Neural progenitor cell (in vitro differentiated cells): ENCODE results near the gene ZFPM1. TPM values are rescaled to one million over a fixed set of nuclear protein-coding genes. Genes with fewer than 3 reads are reported as not detected.
A peak's percentile ranks its signal among the peaks of the same experiment; 100 is the strongest.
"Not testable (repeated sequence)": the region's sequence is repeated elsewhere in the genome, so short reads cannot be mapped to it uniquely, and the experiment has no call there.

Source experiments
- DNase-seq: peaks from one replicate; pipeline ENCODE4 v3.0.0-alpha.2; 2016; ENCODE audit warnings: low spot score
- H2AFZ ChIP-seq: fragments of 200-600 bp; sonication (generic); replicated peaks from 2 replicates; pipeline ENCODE4 v1.6.1; 2016; ENCODE audit warnings: antibody characterized with exemption
- H3F3A ChIP-seq: fragments of 200-600 bp; sonication (generic); 2 replicates; pipeline ENCODE4 v1.6.1; 2016; ENCODE audit warnings: antibody characterized with exemption, low read depth
- H3K27ac ChIP-seq: fragments of 200-600 bp; sonication (generic); 2 replicates; pipeline ENCODE4 v1.5.1; 2016; ENCODE audit warnings: mild to moderate bottlenecking
- H3K27me3 ChIP-seq: fragments of 200-600 bp; sonication (generic); 2 replicates; pipeline ENCODE4 v1.6.1; 2016; ENCODE audit warnings: mild to moderate bottlenecking, moderate library complexity
- H3K36me3 ChIP-seq: fragments of 200-600 bp; sonication (generic); 2 replicates; pipeline ENCODE4 v1.5.1; 2016
- H3K4me1 ChIP-seq: fragments of 200-600 bp; sonication (generic); 2 replicates; pipeline ENCODE4 v1.6.1; 2016; ENCODE audit warnings: mixed run types
- H3K4me2 ChIP-seq: fragments of 200-600 bp; sonication (generic); 2 replicates; pipeline ENCODE4 v1.6.1; 2016
- H3K4me3 ChIP-seq: fragments of 200-600 bp; sonication (generic); 2 replicates; pipeline ENCODE4 v1.5.1; 2016
- H3K79me2 ChIP-seq: fragments of 200-600 bp; sonication (generic); 2 replicates; pipeline ENCODE4 v1.6.1; 2016; ENCODE audit warnings: low read depth
- H3K9ac ChIP-seq: fragments of 200-600 bp; sonication (generic); 2 replicates; pipeline ENCODE4 v1.6.1; 2016
- H3K9me3 ChIP-seq: fragments of 200-600 bp; sonication (generic); 2 replicates; pipeline ENCODE4 v1.5.1; 2016; ENCODE audit warnings: low read depth
- H4K20me1 ChIP-seq: fragments of 200-600 bp; sonication (generic); 2 replicates; pipeline ENCODE4 v1.6.1; 2016; ENCODE audit warnings: low read depth
- H3K27ac Mint-ChIP-seq: 3 replicates; pipeline ENCODE4 v1.8.0; 2021; ENCODE audit warnings: mixed read lengths
- H3K27me3 Mint-ChIP-seq: 2 replicates; pipeline ENCODE4 v1.8.0; 2022; ENCODE audit warnings: low read depth, mild to moderate bottlenecking, inconsistent platforms, moderate library complexity, mixed read lengths; ENCODE audit not compliant: insufficient read depth
- H3K36me3 Mint-ChIP-seq: 3 replicates; pipeline ENCODE4 v1.8.0; 2021; ENCODE audit warnings: mixed read lengths
- H3K4me1 Mint-ChIP-seq: 3 replicates; pipeline ENCODE4 v1.8.0; 2021; ENCODE audit warnings: mixed read lengths
- H3K4me3 Mint-ChIP-seq: 3 replicates; pipeline ENCODE4 v1.8.0; 2021; ENCODE audit warnings: mild to moderate bottlenecking, moderate library complexity, mixed read lengths
- H3K9me3 Mint-ChIP-seq: 3 replicates; pipeline ENCODE4 v1.8.0; 2020; ENCODE audit warnings: mixed read lengths
- EZH2 ChIP-seq: fragments of 200-600 bp; sonication (generic); IDR thresholded peaks from 2 replicates; pipeline ENCODE4 v1.6.1; 2017; ENCODE audit warnings: antibody characterized with exemption, mild to moderate bottlenecking, moderate library complexity
- EZH2phosphoT487 ChIP-seq: fragments of 200-600 bp; sonication (generic); IDR thresholded peaks from 2 replicates; pipeline ENCODE4 v1.6.1; 2017; ENCODE audit warnings: antibody characterized with exemption
- total RNA-seq: library from RNA; depleted of rRNA; stranded (reverse); fragments of >200 nt; gene quantifications from 2 replicates; pipeline ENCODE4 v1.2.3, GENCODE V29; 2015; ENCODE audit warnings: low replicate concordance
- TF ChIP-seq, protein P1 (sequence below): fragments of 200-600 bp; sonication (generic); IDR thresholded peaks from 2 replicates; pipeline ENCODE4 v1.5.1; 2017; ENCODE audit warnings: antibody characterized with exemption, mild to moderate bottlenecking

ZFPM1 gene
- total RNA-seq, 1 donor from 2014 or later, result 0.36 TPM

- H3K4me2 ChIP-seq, result no peak overlapping the region
- TF ChIP-seq EZH2, result no peak
- TF ChIP-seq, protein P1, sequence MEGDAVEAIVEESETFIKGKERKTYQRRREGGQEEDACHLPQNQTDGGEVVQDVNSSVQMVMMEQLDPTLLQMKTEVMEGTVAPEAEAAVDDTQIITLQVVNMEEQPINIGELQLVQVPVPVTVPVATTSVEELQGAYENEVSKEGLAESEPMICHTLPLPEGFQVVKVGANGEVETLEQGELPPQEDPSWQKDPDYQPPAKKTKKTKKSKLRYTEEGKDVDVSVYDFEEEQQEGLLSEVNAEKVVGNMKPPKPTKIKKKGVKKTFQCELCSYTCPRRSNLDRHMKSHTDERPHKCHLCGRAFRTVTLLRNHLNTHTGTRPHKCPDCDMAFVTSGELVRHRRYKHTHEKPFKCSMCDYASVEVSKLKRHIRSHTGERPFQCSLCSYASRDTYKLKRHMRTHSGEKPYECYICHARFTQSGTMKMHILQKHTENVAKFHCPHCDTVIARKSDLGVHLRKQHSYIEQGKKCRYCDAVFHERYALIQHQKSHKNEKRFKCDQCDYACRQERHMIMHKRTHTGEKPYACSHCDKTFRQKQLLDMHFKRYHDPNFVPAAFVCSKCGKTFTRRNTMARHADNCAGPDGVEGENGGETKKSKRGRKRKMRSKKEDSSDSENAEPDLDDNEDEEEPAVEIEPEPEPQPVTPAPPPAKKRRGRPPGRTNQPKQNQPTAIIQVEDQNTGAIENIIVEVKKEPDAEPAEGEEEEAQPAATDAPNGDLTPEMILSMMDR, result no peak
- TF ChIP-seq EZH2phosphoT487, result no peak
- H3K4me1 Mint-ChIP-seq, result peaks cover 19% of the 10 kb centered on the region
- no peaks in the 10 kb centered on the region for H3K9me3 Mint-ChIP-seq
- H3K4me3 ChIP-seq, result no peak overlapping the region
- no peaks in the 10 kb centered on the region for H3K36me3 ChIP-seq
- H3K27ac Mint-ChIP-seq, result peak overlapping the region; percentile 29
- H3K9me3 ChIP-seq, result no peaks in the 10 kb centered on the region
- peaks cover 14% of the 10 kb centered on the region for H3K27me3 Mint-ChIP-seq
- no peaks in the 10 kb centered on the region for H3K79me2 ChIP-seq
- H3K4me1 ChIP-seq, result no peaks in the 10 kb centered on the region
- no peaks in the 10 kb centered on the region for H3K36me3 Mint-ChIP-seq
- H4K20me1 ChIP-seq, result no peaks in the 10 kb centered on the region
- no peaks in the 10 kb centered on the region for H3F3A ChIP-seq
- no peak overlapping the region for H2AFZ ChIP-seq
- no peak overlapping the region for H3K27ac ChIP-seq
- H3K9ac ChIP-seq, result no peak overlapping the region
- no peaks in the 10 kb centered on the region for H3K27me3 ChIP-seq
- H3K4me3 Mint-ChIP-seq, result no peak overlapping the region
- DNase-seq, result no peak
Measured at GRCh38 chr16:88407807-88408206, 45.3 kb upstream of the ZFPM1 start.

DNA sequence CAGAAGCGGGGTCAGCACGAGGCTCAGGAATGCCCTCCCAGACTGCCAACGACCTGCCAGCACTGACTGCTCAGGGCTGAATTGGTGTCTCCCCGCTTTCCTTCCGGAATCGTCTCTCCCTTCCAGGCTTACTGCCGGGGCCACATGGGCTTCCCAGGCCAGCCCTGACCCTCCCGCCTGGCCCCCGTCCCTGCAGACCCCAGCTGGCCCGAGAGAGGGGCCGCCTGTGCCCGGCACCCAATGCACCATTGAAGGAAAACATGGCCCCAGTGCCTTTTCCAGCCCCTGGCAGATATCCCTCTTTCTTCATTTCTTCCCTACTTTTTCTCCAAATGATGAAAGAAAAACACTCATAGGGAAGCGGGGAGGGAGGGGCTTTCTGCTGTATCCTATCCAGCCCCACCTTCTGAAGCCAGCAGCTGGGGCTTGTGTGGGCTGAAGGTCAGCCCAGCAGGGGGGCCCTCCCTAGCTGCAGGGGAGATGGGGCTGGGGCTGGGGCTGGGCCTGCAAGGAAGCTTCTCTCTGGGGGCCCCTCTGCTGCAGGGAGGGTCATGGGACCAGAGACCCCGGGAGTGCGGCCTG, 44.4 kb upstream of the ZFPM1 start:
- H3K4me2 ChIP-seq, result no peak overlapping the region
- H3F3A ChIP-seq, result no peaks in the 10 kb centered on the region
- Mint-ChIP-seq H3K27me3 (peaks cover 14% of the 10 kb centered on the region), H3K9me3 (no peaks in the 10 kb centered on the region), H3K27ac (peak overlapping the region; percentile 29), H3K36me3 (no peaks in the 10 kb centered on the region), H3K4me3 (no peak overlapping the region), H3K4me1 (peaks cover 16% of the 10 kb centered on the region)
- H2AFZ ChIP-seq, result no peak overlapping the region
- DNase-seq, result no peak
- no peaks in the 10 kb centered on the region for H4K20me1 ChIP-seq
- H3K9ac ChIP-seq, result no peak overlapping the region
- TF ChIP-seq EZH2 (no peak), EZH2phosphoT487 (no peak)
- TF ChIP-seq, protein P1, result no peak
- no peaks in the 10 kb centered on the region for H3K27me3 ChIP-seq
- H3K27ac ChIP-seq, result no peak overlapping the region
- no peaks in the 10 kb centered on the region for H3K4me1 ChIP-seq
- H3K79me2 ChIP-seq, result no peaks in the 10 kb centered on the region
- no peaks in the 10 kb centered on the region for H3K36me3 ChIP-seq
- no peaks in the 10 kb centered on the region for H3K9me3 ChIP-seq
- H3K4me3 ChIP-seq, result no peak overlapping the region

GRCh38 chr16:88409296-88410065, 43.6 kb upstream of the ZFPM1 start:
- no peak for DNase-seq
- H2AFZ ChIP-seq, result no peak overlapping the region
- Mint-ChIP-seq H3K36me3 (no peaks in the 10 kb centered on the region), H3K9me3 (no peaks in the 10 kb centered on the region), H3K27ac (no peak overlapping the region), H3K27me3 (peaks cover 11% of the 10 kb centered on the region), H3K4me1 (peaks cover 10% of the 10 kb centered on the region), H3K4me3 (no peak overlapping the region)
- H3K9ac ChIP-seq, result no peak overlapping the region
- H3K27ac ChIP-seq, result no peak overlapping the region
- no peaks in the 10 kb centered on the region for H3K4me1 ChIP-seq
- no peaks in the 10 kb centered on the region for H3K9me3 ChIP-seq
- H3K27me3 ChIP-seq, result no peaks in the 10 kb centered on the region
- no peaks in the 10 kb centered on the region for H3K36me3 ChIP-seq
- no peak overlapping the region for H3K4me2 ChIP-seq
- H4K20me1 ChIP-seq, result no peaks in the 10 kb centered on the region
- no peak for TF ChIP-seq EZH2phosphoT487
- TF ChIP-seq, protein P1, result no peak
- TF ChIP-seq EZH2, result no peak
- no peaks in the 10 kb centered on the region for H3K79me2 ChIP-seq
- H3F3A ChIP-seq, result no peaks in the 10 kb centered on the region
- H3K4me3 ChIP-seq, result no peak overlapping the region

DNA sequence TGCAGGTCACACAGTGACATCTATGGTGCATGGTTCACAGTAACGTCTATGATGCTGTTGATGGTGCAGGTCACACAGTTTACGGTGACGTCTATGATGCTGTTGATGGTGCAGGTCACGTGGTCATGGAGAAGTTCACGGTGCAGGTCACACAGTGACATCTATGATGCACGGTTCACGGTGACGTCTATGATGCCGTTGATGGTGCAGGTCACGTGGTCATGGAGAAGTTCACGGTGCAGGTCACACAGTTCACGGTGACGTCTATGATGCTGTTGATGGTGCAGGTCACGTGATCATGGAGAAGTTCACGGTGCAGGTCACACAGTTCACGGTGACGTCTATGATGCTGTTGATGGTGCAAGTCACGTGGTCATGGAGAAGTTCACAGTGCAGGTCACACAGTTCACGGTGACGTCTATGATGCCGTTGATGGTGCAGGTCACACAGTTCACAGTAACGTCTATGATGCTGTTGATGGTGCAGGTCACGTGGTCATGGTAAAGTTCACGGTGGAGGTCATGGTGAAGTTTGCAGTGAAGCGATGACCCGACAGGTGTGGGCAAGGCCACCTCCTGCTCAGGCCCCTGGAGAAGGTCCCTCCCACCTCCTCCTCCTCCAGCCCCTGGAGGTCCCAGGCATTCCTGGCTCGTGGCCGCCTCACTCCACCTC, 42.6 kb upstream of the ZFPM1 start:
- not testable (repeated sequence) for H3K4me3 Mint-ChIP-seq, H3K36me3 Mint-ChIP-seq

More for the DNA sequence above, 42.6 kb upstream of the ZFPM1 start:
- H3K36me3 ChIP-seq, H3K4me1 ChIP-seq, H3K4me2 ChIP-seq, H4K20me1 ChIP-seq, H3K79me2 ChIP-seq, H3K27me3 Mint-ChIP-seq, H3K9me3 ChIP-seq, H2AFZ ChIP-seq, H3K27me3 ChIP-seq, H3K4me1 Mint-ChIP-seq, H3K9ac ChIP-seq, H3K4me3 ChIP-seq, H3K27ac Mint-ChIP-seq, H3F3A ChIP-seq, H3K27ac ChIP-seq, DNase-seq, H3K9me3 Mint-ChIP-seq: not testable (repeated sequence)
